Stimulated activated CD4-positive, alpha-beta T cell treated with anti-CD3 and anti-CD28 coated beads, Interleukin-12 subunit alpha, Interleukin-12 subunit beta, amount 100 ng/mL, for 24 hours (primary cell): ENCODE measurements around the gene TUBB3.
"Not testable (repeated sequence)": the region's sequence is repeated elsewhere in the genome, so short reads cannot be mapped to it uniquely, and the experiment has no call there.

Experiments
- DNase-seq, 2 experiments: peaks; one replicate each; pipeline ENCODE4 v3.0.0-alpha.2; 2020; ENCODE audit warnings: low read depth in 2 of 2

The TUBB3 gene

DNA sequence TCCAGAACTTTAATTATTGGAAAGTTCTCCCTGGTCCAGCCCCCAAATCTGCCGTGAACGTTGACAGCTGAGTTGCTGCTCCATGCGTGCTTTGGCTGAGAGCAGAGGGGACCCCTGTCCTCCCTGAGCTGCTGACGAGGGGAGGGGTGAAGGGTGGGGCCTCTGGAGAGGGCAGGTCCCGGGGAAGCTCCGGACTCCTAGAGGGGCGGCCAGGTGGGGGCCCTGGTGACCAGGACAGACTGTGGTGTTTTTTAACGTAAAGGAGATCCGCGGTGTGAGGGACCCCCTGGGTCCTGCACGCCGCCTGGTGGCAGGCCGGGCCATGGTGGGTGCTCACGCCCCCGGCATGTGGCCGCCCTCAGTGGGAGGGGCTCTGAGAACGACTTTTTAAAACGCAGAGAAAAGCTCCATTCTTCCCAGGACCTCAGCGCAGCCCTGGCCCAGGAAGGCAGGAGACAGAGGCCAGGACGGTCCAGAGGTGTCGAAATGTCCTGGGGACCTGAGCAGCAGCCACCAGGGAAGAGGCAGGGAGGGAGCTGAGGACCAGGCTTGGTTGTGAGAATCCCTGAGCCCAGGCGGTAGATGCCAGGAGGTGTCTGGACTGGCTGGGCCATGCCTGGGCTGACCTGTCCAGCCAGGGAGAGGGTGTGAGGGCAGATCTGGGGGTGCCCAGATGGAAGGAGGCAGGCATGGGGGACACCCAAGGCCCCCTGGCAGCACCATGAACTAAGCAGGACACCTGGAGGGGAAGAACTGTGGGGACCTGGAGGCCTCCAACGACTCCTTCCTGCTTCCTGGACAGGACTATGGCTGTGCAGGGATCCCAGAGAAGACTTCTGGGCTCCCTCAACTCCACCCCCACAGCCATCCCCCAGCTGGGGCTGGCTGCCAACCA lies 4.4 kb upstream of the TUBB3 start, which contains the start of gene MC1R:
TSS of gene MC1R (plus strand) at position 410 of the 895 bp plus-strand sequence. CDS start at position 807, 397 bp downstream.
- DNase-seq: no peak

DNA sequence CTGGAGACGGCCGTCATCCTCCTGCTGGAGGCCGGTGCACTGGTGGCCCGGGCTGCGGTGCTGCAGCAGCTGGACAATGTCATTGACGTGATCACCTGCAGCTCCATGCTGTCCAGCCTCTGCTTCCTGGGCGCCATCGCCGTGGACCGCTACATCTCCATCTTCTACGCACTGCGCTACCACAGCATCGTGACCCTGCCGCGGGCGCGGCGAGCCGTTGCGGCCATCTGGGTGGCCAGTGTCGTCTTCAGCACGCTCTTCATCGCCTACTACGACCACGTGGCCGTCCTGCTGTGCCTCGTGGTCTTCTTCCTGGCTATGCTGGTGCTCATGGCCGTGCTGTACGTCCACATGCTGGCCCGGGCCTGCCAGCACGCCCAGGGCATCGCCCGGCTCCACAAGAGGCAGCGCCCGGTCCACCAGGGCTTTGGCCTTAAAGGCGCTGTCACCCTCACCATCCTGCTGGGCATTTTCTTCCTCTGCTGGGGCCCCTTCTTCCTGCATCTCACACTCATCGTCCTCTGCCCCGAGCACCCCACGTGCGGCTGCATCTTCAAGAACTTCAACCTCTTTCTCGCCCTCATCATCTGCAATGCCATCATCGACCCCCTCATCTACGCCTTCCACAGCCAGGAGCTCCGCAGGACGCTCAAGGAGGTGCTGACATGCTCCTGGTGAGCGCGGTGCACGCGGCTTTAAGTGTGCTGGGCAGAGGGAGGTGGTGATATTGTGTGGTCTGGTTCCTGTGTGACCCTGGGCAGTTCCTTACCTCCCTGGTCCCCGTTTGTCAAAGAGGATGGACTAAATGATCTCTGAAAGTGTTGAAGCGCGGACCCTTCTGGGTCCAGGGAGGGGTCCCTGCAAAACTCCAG lies 3.4 kb upstream of the TUBB3 start:
- DNase-seq: no peak

DNA sequence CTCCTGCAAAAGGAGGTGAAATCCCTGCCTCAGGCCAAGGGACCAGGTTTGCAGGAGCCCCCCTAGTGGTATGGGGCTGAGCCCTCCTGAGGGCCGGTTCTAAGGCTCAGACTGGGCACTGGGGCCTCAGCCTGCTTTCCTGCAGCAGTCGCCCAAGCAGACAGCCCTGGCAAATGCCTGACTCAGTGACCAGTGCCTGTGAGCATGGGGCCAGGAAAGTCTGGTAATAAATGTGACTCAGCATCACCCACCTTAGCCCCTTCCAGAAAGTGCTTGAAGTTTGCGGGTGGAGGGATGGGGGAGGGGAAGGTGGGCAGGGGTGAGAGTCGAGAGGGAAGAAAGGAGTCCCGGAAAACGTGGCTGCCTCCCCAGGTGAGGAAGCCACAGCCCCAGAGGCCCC lies 2.4 kb upstream of the TUBB3 start:
- DNase-seq: no peak

DNA sequence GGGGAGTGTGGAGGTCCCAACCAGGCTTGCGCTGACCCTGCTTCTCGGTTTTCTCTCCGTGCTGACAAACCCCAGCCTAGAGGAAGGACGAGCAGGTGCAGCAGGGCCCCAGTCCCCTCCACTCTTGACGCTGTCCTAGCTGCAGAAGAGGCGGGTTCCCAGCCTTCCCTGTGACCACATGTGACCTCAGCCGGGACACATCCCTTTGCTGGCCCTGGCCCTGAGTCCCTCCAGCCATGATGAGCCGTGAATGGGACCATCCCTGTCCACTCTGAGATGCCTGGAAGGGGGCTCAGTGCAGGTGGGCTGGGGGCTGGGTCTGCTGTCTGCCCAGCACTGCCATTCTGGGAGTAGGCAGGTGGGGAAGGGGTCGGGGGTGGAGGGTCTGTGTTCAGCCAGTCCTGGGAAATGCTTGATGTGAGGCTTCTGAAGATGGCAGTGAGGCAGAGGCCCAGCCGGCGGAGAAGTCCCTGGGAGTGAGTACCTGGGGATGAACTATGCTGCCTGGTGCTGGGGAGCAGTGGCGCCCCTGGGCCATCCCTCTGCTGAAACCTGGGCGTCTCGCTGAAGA lies 1.9 kb upstream of the TUBB3 start:
- no peak for DNase-seq

DNA sequence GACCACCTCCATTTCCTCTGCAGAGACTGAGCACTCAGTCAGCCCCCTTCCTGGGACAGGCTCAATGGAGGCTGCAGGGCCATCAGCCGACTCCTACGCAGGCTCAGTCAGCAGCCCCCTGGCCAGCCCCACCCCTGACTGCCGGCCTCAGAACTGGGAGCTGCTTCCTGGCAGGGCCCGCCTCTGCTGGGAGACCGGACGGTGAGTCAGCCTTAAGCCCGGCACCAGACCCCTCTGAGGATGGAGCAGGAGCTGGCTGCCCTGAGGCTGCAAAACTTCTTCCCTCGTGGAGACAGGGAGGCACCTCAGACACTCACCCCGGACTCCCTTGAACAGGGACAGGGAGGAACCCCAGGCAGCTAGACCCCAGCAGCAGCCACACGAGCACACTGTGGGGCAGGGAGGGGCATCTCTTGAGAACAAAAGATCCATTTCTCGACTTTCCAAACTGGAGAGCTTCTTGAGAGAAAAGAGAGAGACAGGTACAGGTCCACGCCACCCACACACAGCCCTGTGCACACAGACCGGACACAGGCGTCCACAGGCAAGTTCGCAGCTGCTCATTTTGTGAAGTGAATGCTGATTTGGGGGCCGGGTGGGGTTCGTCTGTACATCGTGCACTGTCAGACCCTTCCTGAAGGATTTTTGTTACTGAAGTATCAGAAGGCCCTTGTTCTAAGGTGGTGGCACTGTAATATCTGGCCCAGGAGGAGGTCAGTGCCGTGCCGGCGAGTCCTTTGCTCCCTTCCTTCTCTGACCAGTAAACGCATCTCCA lies 1.3 kb upstream of the TUBB3 start:
- DNase-seq: no peak

DNA sequence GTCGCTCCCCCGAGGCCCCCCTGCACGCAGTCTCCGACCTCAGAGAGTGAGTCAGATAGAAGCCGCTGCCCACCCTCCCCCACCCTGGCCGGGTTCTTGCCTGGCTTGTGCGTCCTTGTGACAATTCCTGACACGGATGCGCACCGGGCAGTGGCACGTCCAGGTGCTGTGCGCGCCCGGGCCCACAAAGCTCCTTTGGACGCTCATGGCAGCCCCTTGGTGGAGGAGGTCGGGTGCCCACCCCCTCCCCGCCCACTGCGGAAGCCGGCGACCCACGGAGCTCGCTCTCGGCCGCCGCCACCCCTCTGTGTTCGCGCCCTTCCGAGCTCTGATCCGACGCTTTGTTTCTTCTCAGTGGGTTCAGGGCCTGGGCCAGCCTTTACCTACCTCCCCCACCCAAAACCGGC lies 662 bp upstream of the TUBB3 start:
- no peak for DNase-seq

DNA sequence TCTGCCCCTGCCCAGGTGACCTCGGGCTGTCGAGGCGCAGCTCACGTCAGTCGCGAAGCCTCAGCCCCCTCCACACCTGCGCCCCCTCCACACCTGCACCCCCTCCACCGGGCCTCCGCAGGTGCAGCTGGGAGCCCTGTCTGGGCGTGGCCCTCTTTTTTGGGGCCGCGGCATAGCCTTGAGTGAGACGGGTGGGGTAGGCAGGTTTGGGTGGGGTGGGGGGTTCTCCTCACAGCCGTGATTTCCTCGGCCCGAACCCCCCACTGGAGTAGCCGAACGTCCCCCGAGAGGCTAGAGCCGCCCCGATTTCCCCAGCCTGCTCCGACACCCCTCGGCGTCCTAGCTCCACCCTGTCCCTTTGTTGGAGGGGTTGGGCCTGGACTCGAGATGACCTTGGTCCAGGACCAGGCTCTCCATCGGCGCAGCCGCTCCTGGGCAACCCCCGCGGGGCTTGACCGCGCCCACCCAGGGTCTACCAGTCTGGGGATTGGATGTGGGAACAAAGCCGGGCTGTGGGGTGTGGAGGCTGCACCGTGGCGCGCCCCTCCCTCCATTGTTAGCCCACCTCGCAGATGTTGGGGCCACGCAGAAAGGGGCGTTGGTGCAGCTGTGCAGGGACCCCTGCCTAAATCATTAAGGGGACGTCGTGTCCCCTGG lies 626 bp downstream of the TUBB3 start:
- DNase-seq: no peak

DNA sequence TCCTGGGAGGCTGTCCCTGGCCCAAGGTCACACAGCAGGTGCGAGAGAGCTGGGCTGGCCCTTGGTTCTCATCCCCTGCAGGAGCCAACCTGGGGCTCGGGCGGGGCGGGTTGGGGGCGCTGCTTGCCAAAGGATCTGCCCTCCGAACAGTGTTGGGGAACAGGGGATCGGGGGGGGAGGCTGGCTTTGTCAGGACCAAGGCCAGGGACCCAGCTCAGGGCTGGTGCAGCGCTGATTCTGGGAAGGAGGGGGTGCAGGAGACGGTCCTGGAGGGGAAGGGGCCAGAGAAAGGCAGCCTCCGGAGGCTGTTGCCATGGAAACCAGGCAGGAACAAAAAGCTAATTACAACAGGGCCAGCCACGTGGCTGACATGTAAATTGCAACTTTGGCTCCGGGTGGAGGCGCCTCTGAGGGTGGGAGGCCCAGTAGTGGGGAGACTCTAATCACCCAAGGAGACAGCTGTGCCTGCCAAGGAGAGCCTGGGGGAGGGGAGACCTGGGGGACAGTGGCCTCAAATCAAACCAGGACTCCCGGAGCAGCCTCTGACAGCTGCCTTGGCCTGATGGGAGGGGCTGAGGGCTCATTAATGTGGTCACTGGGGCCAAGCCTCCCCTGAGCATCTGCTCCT lies 1.3 kb downstream of the TUBB3 start:
- DNase-seq: no peak

DNA sequence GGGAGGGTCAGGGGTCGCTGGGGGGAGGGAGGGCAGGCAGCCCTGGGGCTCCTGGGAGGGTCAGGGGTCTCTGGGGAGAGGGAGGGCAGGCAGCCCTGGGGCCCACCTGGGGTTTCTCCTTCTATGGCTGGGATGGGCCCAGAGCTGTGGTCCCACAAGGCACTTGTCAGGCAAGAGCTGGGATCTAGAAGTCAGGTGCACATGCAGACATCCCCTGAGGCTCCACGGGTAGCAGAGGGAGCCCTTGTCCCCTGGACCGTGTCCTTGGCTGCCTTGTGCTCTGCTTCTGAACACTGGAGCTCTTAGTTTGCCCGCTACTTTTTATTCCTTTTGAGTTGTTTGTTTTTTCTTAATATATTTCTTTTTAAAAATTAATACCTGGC lies 1.8 kb downstream of the TUBB3 start:
- no peak for DNase-seq

DNA sequence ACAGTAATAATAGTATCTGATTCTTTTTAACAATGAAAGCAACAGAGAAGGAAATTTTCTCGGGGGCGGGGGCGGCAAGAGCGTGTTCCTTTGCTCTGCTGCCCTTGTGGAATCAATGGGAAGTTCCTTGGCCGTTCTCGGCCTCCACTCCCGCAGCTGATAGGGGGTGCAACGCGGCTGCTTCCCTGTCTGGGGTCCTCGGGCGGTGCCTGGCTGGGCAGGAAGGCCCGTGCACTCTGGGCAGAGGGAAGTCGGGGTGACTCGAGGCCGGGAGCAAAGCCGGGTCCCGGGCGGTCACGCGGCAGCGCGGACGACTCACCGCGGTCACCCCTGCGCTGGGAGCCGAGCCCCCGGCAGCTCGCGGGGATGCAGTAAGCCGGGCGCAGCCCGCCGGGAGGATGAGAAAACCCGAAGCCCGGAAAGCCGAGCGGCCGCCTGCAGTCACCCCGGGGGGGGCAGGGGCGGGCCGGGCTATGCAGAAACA lies 2.5 kb downstream of the TUBB3 start:
- DNase-seq: no peak

DNA sequence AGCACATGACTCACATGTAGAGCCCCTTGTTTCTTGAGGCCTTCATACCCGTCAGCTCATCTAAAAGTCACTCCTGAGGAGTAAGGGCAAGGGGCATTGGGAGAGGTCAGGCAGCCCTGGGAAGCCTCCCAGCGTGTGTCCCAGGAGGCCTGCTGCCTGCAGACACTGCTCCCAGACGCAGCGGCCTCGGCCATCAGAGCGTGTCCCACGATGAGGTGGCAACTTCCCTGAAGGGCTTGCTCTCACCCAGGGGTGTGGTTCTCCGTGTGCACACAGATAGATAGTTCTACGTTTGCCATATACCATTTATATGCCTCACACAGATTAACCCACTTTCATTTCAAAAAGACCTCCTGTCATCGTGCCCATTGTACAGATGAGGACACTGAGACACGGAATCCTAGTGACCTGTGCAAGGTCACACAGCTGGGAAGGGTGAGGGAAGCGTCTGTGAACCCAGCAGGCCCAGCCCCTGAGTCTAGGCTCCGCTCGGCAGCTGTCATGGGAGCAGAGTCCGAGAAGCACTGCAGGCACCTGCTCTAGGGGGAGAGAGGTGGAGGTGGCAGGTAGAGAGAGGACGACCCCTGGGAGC lies 8.3 kb downstream of the TUBB3 start:
- DNase-seq: no peak

DNA sequence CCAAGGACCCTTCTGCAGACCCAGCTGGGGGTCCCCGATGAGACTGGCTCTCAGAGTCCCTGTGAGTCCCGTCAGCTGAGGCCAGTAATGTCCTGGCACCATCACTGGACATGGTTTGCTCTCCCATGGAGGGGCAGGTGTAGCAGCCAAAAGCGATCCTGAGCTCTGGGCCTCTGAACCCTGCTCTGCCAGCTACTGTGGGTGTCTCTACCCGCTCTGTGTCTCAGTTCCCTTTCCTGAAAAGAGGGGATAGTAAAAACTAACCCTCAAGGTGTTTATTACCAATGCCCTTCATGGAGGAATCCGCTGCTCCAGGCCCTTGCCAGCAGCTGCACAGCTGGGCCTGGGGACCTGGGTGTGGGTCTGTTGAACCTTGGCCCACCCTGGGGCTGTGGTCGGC lies 8.8 kb downstream of the TUBB3 start:
- no peak for DNase-seq

DNA sequence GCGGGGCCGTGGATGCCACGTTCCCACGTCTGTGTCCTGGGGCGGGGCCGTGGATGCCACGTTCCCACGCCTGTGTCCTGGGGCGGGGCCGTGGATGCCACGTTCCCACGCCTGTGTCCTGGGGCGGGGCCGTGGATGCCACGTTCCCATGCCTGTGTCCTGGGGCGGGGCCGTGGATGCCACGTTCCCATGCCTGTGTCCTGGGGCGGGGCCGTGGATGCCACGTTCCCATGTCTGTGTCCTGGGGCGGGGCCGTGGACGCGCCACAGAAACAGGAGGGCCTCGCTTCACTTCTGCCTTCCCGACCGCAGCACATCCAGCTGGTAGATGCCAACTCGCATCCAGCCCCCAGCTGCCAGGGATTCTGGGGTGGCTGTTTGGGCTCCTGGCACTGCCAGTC lies 10.9 kb downstream of the TUBB3 start:
- DNase-seq: not testable (repeated sequence)

DNA sequence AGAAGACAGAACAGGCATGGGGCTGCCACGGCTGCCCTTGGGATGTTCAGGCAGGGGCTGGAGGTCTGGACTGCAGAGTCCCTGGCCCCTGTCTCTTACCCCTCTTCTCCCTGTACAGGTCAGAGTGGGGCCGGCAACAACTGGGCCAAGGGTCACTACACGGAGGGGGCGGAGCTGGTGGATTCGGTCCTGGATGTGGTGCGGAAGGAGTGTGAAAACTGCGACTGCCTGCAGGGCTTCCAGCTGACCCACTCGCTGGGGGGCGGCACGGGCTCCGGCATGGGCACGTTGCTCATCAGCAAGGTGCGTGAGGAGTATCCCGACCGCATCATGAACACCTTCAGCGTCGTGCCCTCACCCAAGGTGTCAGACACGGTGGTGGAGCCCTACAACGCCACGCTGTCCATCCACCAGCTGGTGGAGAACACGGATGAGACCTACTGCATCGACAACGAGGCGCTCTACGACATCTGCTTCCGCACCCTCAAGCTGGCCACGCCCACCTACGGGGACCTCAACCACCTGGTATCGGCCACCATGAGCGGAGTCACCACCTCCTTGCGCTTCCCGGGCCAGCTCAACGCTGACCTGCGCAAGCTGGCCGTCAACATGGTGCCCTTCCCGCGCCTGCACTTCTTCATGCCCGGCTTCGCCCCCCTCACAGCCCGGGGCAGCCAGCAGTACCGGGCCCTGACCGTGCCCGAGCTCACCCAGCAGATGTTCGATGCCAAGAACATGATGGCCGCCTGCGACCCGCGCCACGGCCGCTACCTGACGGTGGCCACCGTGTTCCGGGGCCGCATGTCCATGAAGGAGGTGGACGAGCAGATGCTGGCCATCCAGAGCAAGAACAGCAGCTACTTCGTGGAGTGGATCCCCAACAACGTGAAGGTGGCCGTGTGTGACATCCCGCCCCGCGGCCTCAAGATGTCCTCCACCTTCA lies 11.7 kb downstream of the TUBB3 start:
- no peak for DNase-seq

DNA sequence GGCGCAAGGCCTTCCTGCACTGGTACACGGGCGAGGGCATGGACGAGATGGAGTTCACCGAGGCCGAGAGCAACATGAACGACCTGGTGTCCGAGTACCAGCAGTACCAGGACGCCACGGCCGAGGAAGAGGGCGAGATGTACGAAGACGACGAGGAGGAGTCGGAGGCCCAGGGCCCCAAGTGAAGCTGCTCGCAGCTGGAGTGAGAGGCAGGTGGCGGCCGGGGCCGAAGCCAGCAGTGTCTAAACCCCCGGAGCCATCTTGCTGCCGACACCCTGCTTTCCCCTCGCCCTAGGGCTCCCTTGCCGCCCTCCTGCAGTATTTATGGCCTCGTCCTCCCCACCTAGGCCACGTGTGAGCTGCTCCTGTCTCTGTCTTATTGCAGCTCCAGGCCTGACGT lies 12.5 kb downstream of the TUBB3 start:
- DNase-seq: not testable (repeated sequence)

DNA sequence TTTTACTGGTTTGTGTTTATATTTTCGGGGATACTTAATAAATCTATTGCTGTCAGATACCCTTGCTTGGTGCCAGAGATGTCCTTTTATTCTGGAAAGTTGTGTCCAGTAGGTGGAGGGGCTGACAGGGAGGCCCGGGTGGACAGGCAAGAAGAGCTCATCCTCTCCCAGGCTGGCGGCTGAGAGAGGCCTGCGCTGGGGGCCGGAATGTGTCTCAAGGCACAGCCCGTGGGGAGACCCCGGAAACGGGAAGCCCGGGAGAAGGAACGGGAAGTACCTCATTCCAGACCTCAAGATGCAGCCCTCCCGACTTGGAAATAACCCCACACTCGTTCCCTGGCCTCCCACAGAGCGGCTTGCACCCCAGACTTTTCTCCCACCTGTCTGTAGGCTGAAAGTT lies 12.9 kb downstream of the TUBB3 start:
- no peak for DNase-seq

DNA sequence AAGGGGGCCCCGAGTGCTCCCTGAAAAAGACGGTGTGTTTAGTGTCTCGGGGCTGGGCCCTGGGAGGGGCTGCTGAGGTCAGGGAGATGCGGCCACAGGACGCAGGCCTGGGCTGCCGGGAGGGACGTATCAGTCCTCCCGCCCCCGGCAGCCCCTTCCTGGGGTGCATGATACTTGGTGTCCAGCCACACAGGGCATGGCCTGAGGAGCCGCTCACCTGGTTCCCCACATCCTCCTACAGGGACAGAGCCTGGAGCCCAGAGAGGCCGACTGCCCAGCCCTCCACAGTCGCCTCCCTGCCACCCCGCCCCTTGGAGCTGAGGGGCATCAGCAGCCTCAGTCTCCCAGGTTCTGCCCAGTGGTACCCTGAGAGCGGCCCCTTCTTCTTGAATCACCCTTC lies 13.4 kb downstream of the TUBB3 start:
- no peak for DNase-seq

DNA sequence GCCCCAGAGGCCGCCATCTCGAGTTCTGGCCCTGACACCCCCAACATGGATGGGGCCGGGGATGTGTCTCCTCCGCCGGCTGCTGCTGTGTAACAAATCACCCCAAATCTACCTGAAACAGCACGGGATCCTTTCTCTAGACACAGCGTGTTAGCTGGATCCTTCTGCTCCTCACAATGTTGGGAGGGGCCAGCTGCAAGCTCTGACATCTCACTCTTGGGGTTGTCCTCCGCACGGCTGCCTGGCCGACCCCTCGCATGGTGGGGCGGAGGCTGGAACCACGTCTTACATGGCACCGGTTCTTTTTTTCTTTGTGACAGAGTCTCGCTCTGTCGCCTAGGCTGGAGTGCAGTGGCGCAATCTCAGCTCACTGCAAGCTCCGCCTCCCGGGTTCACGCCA lies 13.8 kb downstream of the TUBB3 start:
- no peak for DNase-seq
